NK-92 (cell line): ENCODE measurements around the gene CASKIN1.

Experiments used
- DNase-seq: peaks from one replicate; lab custom pipeline; 2025; ENCODE audit not compliant: unreplicated experiment; lab: John Stamatoyannopoulos, UW

Gene CASKIN1

GRCh38 chr16:2232094-2232990 is 35.9 kb upstream of the CASKIN1 start:
- no peak for DNase-seq

- DNase-seq, result no peak
Measured at GRCh38 chr16:2231016-2231931, 34.9 kb upstream of the CASKIN1 start.

GRCh38 chr16:2230376-2230775 is 34.0 kb upstream of the CASKIN1 start:
- DNase-seq, result no peak

- DNase-seq, result no peak
Measured at GRCh38 chr16:2229632-2230250, 33.3 kb upstream of the CASKIN1 start.

- DNase-seq, result no peak
Measured at GRCh38 chr16:2229091-2229490, 32.7 kb upstream of the CASKIN1 start.

- DNase-seq, result no peak
Measured at GRCh38 chr16:2228161-2228824, 31.9 kb upstream of the CASKIN1 start.

- no peak for DNase-seq
Measured at GRCh38 chr16:2226918-2227317, 30.5 kb upstream of the CASKIN1 start.

- no peak for DNase-seq
Measured at GRCh38 chr16:2226245-2226793, 29.9 kb upstream of the CASKIN1 start.

GRCh38 chr16:2223942-2224486 is 27.6 kb upstream of the CASKIN1 start:
- no peak for DNase-seq

- peak; percentile 89 for DNase-seq
Measured at GRCh38 chr16:2223221-2223941, 27.0 kb upstream of the CASKIN1 start, which contains the start of gene E4F1. TSS of gene E4F1 (plus strand) at chr16:2223591. CDS start at chr16:2223614, 23 bp downstream.

GRCh38 chr16:2216330-2216729 is 19.9 kb upstream of the CASKIN1 start:
- no peak for DNase-seq

GRCh38 chr16:2214719-2214968 is 18.2 kb upstream of the CASKIN1 start, which contains the start of gene PGP:
TSS of gene PGP (minus strand) at chr16:2214840. CDS start at chr16:2214777, 63 bp downstream.
- no peak for DNase-seq

- no peak for DNase-seq
Measured at GRCh38 chr16:2213817-2214718, 17.7 kb upstream of the CASKIN1 start.

- DNase-seq, result no peak
Measured at GRCh38 chr16:2212362-2213324, 16.2 kb upstream of the CASKIN1 start.

GRCh38 chr16:2211923-2212347 is 15.5 kb upstream of the CASKIN1 start:
- DNase-seq, result no peak

- no peak for DNase-seq
Measured at GRCh38 chr16:2210386-2211365, 14.3 kb upstream of the CASKIN1 start, which contains the start of gene BRICD5. TSS of gene BRICD5 (minus strand) at chr16:2210863. CDS start at chr16:2210833, 30 bp downstream.
